K562 (cell line): ENCODE results near the gene HMCES. TPM values are rescaled to one million over a fixed set of nuclear protein-coding genes. Genes with fewer than 3 reads are reported as not detected.

Experiments used
- ATAC-seq: fragments of 200-7000 bp; cut with Tn5 transposase; 3 replicates; pipeline ENCODE4 v1.9.1; 2020; ENCODE audit warnings: moderate library complexity
- BruUV-seq: library from RNA; stranded (reverse); fragments of 400-500 nt; replicated peaks from 2 replicates; lab custom pipeline; 2021; lab: Mats Ljungman, UMichigan
- CTCF ChIA-PET: fragments of 300-600 bp; formaldehyde crosslinking; extraction: SDS; loops from one replicate; lab custom pipeline; 2021; ENCODE audit warnings: low intra/inter-chr PET ratio; lab: Yijun Ruan, JAX
- POLR2A ChIA-PET: fragments of 300-600, 350-650 bp; sonication (Branson Sonifier 250); formaldehyde crosslinking; extraction: SDS; loops from one replicate; lab custom pipeline; 2021; ENCODE audit warnings: antibody characterized with exemption, inconsistent platforms; lab: Yijun Ruan, JAX
- DNase-seq, 4 experiments: peaks; one replicate each; pipeline versions ENCODE4 v3.0.0 to v3.0.0-alpha.2; 2011 to 2018; ENCODE audit warnings: low spot score in 3 of 4, mixed read lengths in 3 of 4; ENCODE audit errors: extremely low read depth in 1 of 4
- FAIRE-seq: peaks from 2 replicates; lab custom pipeline; 2011; peaks lifted over from hg19 to GRCh38; lab: Jason Lieb, UNC
- H2AFZ ChIP-seq: 2 replicates; pipeline ENCODE4 v1.6.0; 2011; ENCODE audit warnings: low read depth, low read length, control low read depth, inconsistent platforms
- H3K27ac ChIP-seq: fragments of 200-600 bp; 3 replicates; pipeline ENCODE4 v1.8.0; 2011; ENCODE audit warnings: low read depth, mild to moderate bottlenecking, control low read depth, inconsistent platforms, low read length, moderate library complexity, mixed read lengths; ENCODE audit errors: extremely low read depth
- H3K27me3 ChIP-seq, 2 experiments: fragments of 300-600 bp in 1 of 2; 2 replicates in 1 of 2; 3 replicates in 1 of 2; pipeline versions ENCODE4 v1.6.0 to v1.8.0; 2011; ENCODE audit warnings: inconsistent platforms in 2 of 2, low read length in 2 of 2, mild to moderate bottlenecking in 1 of 2, mixed read lengths in 1 of 2, moderate library complexity in 1 of 2; ENCODE audit not compliant: control insufficient read depth in 2 of 2, insufficient read depth in 2 of 2
- H3K36me3 ChIP-seq: fragments of 300-600 bp; 3 replicates; pipeline ENCODE4 v1.8.0; 2011; ENCODE audit warnings: mild to moderate bottlenecking, low read length, inconsistent platforms; ENCODE audit not compliant: control insufficient read depth, insufficient read depth
- H3K4me1 ChIP-seq, 2 experiments: fragments of 200-600 bp in 1 of 2; replicated peaks in 1 of 2; 2 replicates in 1 of 2; 3 replicates in 1 of 2; pipeline versions ENCODE4 v1.5.1 to v1.8.0; 2011; ENCODE audit warnings: inconsistent platforms in 2 of 2, low read length in 2 of 2, mild to moderate bottlenecking in 1 of 2, mixed read lengths in 1 of 2, moderate library complexity in 1 of 2; ENCODE audit not compliant: control insufficient read depth in 2 of 2, insufficient read depth in 2 of 2
- H3K4me2 ChIP-seq: 2 replicates; pipeline ENCODE4 v1.6.1; 2011; ENCODE audit warnings: low read length, control low read depth, inconsistent platforms, mixed read lengths; ENCODE audit not compliant: insufficient read depth
- H3K4me3 ChIP-seq: fragments of 200-600 bp; sonication (generic), shearing (Covaris generic); 2 replicates; pipeline ENCODE4 v1.5.1; 2016; ENCODE audit warnings: control low read depth, inconsistent platforms
- H3K79me2 ChIP-seq: fragments of 200-600 bp; 3 replicates; pipeline ENCODE4 v1.8.0; 2011; ENCODE audit warnings: low read length, inconsistent platforms; ENCODE audit not compliant: control insufficient read depth, insufficient read depth
- H3K9ac ChIP-seq, 2 experiments: 2 replicates each; pipeline versions ENCODE4 v1.6.0 to v1.6.1; 2011; ENCODE audit warnings: low read depth in 2 of 2, low read length in 2 of 2, control low read depth in 1 of 2, inconsistent platforms in 1 of 2, mild to moderate bottlenecking in 1 of 2, mixed read lengths in 1 of 2; ENCODE audit not compliant: insufficient read depth in 1 of 2
- H3K9me1 ChIP-seq: one replicate; pipeline ENCODE4 v1.6.0; 2011; ENCODE audit warnings: inconsistent platforms, mild to moderate bottlenecking, low read length, moderate library complexity; ENCODE audit not compliant: control insufficient read depth, insufficient read depth
- H3K9me3 ChIP-seq: replicated peaks from 2 replicates; pipeline ENCODE4 v1.5.1; 2011; ENCODE audit warnings: low read depth, low read length, inconsistent platforms; ENCODE audit not compliant: control insufficient read depth, insufficient read depth
- H4K20me1 ChIP-seq: replicated peaks from 2 replicates; pipeline ENCODE4 v1.6.1; 2011; ENCODE audit warnings: low read length, inconsistent platforms, mixed read lengths; ENCODE audit not compliant: control insufficient read depth, insufficient read depth
- DDX20 ChIP-seq: fragments of 450-650 bp; IDR thresholded peaks from 2 replicates; pipeline ENCODE4 v1.6.1; 2016; ENCODE audit warnings: missing genetic modification characterization, low read depth, mild to moderate bottlenecking, missing compliant biosample characterization, moderate library complexity
- HLTF ChIP-seq: fragments of 450-650 bp; IDR thresholded peaks from 2 replicates; pipeline ENCODE4 v1.6.1; 2016
- NR1H2 ChIP-seq: sonication (generic); formaldehyde crosslinking; IDR thresholded peaks from 2 replicates; pipeline ENCODE4 v1.4.0; 2020; ENCODE audit warnings: mild to moderate bottlenecking, missing genetic modification reagents
- POLR2B ChIP-seq: fragments of 450-650 bp; IDR thresholded peaks from 2 replicates; pipeline ENCODE4 v1.6.1; 2018; ENCODE audit warnings: low read depth; ENCODE audit not compliant: partially characterized antibody
- TCF15 ChIP-seq: fragments of 250-450 bp; sonication (Bioruptor Pico); IDR thresholded peaks from 2 replicates; pipeline ENCODE4 v1.8.0; 2022; ENCODE audit warnings: moderate library complexity, mild to moderate bottlenecking, inconsistent platforms
- U2AF2 ChIP-seq: fragments of 200-400 bp; formaldehyde crosslinking; optimal IDR thresholded peaks from 2 replicates; pipeline ENCODE3; 2017; ENCODE audit warnings: low read depth, mild to moderate bottlenecking, low read length
- XRCC5 ChIP-seq: fragments of 200-400 bp; formaldehyde crosslinking; IDR thresholded peaks from 2 replicates; pipeline ENCODE4 v1.6.1; 2017; ENCODE audit warnings: low read depth, mild to moderate bottlenecking, low read length
- ZFP91 ChIP-seq: sonication (generic); formaldehyde crosslinking; IDR thresholded peaks from 2 replicates; pipeline ENCODE4 v1.8.0; 2022; ENCODE audit warnings: mild to moderate bottlenecking, missing genetic modification reagents
- ZNF184 ChIP-seq: sonication (generic); formaldehyde crosslinking; IDR thresholded peaks from 2 replicates; pipeline ENCODE4 v1.5.0; 2020; ENCODE audit warnings: missing genetic modification reagents
- ZNF583 ChIP-seq: fragments of 250-450 bp; sonication (Bioruptor Pico); IDR thresholded peaks from 2 replicates; pipeline ENCODE4 v1.4.0; 2020
- WGBS: fragments of 100-300 bp; shearing (Covaris generic); methylation state at CpG from one replicate; pipeline ENCODE4 v1.1.6; 2016; ENCODE audit warnings: low coverage, mixed read lengths; ENCODE audit not compliant: insufficient coverage; ENCODE audit errors: missing lambda C conversion rate; 5-methylcytosine and 5-hydroxymethylcytosine counted together
- in situ Hi-C: fragments of 300-500 bp; cut with MboI; formaldehyde crosslinking; loops from 4 replicates; pipeline ENCODE4 v1.15.0; 2018; ENCODE audit warnings: inconsistent platforms, mixed read lengths
- intact Hi-C: fragments of 100-400 bp; cut with micrococcal nuclease; formaldehyde crosslinking; loops from 2 replicates; pipeline ENCODE4 v1.14.2; 2022
- polyA plus RNA-seq, 8 experiments: library from polyadenylated mRNA; depleted of rRNA in 4 of 8; stranded (reverse) in 5 of 8; unstranded in 3 of 8; fragments of >200 nt; fragmentation: Nextera tagmentation in 2 of 8; fragmentation: Illumina TruSeq in 1 of 8; extraction: Ambion mirVana in 2 of 8; extraction: Trizol in 1 of 8; gene quantifications; 2 replicates each; pipeline versions ENCODE4 v1.2.1 to v1.2.3, GENCODE V29; 2011 to 2014; ENCODE audit warnings: inconsistent platforms in 1 of 8, missing spikeins in 1 of 8
- total RNA-seq, 7 experiments: library from RNA; depleted of rRNA in 6 of 7; stranded (reverse); fragments of >200 nt in 6 of 7; fragmentation: Illumina TruSeq in 2 of 7; extraction: Trizol in 2 of 7; gene quantifications; 2 replicates each; pipeline versions ENCODE4 v1.2.1 to v1.2.3, GENCODE V29; 2011 to 2021; ENCODE audit warnings: low replicate concordance in 1 of 7
- TF ChIP-seq, protein P1 (sequence below), 2 experiments: fragments of 450-650 bp; IDR thresholded peaks; 2 replicates each; pipeline ENCODE4 v1.6.1; 2016; ENCODE audit warnings: mild to moderate bottlenecking in 2 of 2, borderline replicate concordance in 1 of 2, low read depth in 1 of 2, moderate library complexity in 1 of 2
- TF ChIP-seq, protein P2 (sequence below): fragments of 200-800 bp; sonication (Bioruptor generic); IDR thresholded peaks from 2 replicates; pipeline ENCODE4 v1.6.1; 2017; ENCODE audit warnings: missing genetic modification characterization, missing compliant biosample characterization

Gene HMCES
- total and polyA plus RNA-seq, 9 of the 15 experiments (the other 6 are each of a cell fraction or from before 2014, with no cell fraction given), result 18.8 to 45.3 (median 24.8) TPM

GRCh38 chr3:129281726-129282125 lies 3.1 kb downstream of the HMCES start:
- no TSS peak for BruUV-seq
- no peak overlapping the region for H3K4me3 ChIP-seq
- intact Hi-C loops, result no loop called here
- no peaks in the 10 kb centered on the region for H3K27me3 ChIP-seq
- peaks cover 10 to 12% of the 10 kb centered on the region in 2 experiments; a peak in 4 of 5 replicates for H3K4me1 ChIP-seq
- in situ Hi-C loops, result no loop called here
- no peaks in the 10 kb centered on the region for H4K20me1 ChIP-seq
- H3K79me2 ChIP-seq, result peaks cover 20% of the 10 kb centered on the region
- FAIRE-seq (no peak), ATAC-seq (no peak), DNase-seq (no peak)
- H3K36me3 ChIP-seq, result peaks cover 18% of the 10 kb centered on the region; the same call in 2 of the 3 replicates
- H2AFZ ChIP-seq, result no peak overlapping the region
- ChIA-PET POLR2A (no interaction called here), CTCF (no interaction called here)
- H3K9me3 ChIP-seq, result no peaks in the 10 kb centered on the region
- no peak overlapping the region for H3K4me2 ChIP-seq
- no peak overlapping the region for H3K9ac ChIP-seq
- 82% methylated on average over 3 of the region's 5 CpGs for WGBS
- H3K9me1 ChIP-seq, result no peaks in the 10 kb centered on the region
- H3K27ac ChIP-seq, result no peak overlapping the region
- TF ChIP-seq ZFP91 (CRISPR knock-in tag) (no peak), ZNF184 (CRISPR knock-in tag) (no peak), ZNF583 (CRISPR knock-in tag) (no peak), DDX20 (no peak), U2AF2 (no peak), POLR2B (no peak), NR1H2 (no peak), TCF15 (CRISPR knock-in tag) (no peak), XRCC5 (no peak), HLTF (no peak)
- TF ChIP-seq, protein P1, sequence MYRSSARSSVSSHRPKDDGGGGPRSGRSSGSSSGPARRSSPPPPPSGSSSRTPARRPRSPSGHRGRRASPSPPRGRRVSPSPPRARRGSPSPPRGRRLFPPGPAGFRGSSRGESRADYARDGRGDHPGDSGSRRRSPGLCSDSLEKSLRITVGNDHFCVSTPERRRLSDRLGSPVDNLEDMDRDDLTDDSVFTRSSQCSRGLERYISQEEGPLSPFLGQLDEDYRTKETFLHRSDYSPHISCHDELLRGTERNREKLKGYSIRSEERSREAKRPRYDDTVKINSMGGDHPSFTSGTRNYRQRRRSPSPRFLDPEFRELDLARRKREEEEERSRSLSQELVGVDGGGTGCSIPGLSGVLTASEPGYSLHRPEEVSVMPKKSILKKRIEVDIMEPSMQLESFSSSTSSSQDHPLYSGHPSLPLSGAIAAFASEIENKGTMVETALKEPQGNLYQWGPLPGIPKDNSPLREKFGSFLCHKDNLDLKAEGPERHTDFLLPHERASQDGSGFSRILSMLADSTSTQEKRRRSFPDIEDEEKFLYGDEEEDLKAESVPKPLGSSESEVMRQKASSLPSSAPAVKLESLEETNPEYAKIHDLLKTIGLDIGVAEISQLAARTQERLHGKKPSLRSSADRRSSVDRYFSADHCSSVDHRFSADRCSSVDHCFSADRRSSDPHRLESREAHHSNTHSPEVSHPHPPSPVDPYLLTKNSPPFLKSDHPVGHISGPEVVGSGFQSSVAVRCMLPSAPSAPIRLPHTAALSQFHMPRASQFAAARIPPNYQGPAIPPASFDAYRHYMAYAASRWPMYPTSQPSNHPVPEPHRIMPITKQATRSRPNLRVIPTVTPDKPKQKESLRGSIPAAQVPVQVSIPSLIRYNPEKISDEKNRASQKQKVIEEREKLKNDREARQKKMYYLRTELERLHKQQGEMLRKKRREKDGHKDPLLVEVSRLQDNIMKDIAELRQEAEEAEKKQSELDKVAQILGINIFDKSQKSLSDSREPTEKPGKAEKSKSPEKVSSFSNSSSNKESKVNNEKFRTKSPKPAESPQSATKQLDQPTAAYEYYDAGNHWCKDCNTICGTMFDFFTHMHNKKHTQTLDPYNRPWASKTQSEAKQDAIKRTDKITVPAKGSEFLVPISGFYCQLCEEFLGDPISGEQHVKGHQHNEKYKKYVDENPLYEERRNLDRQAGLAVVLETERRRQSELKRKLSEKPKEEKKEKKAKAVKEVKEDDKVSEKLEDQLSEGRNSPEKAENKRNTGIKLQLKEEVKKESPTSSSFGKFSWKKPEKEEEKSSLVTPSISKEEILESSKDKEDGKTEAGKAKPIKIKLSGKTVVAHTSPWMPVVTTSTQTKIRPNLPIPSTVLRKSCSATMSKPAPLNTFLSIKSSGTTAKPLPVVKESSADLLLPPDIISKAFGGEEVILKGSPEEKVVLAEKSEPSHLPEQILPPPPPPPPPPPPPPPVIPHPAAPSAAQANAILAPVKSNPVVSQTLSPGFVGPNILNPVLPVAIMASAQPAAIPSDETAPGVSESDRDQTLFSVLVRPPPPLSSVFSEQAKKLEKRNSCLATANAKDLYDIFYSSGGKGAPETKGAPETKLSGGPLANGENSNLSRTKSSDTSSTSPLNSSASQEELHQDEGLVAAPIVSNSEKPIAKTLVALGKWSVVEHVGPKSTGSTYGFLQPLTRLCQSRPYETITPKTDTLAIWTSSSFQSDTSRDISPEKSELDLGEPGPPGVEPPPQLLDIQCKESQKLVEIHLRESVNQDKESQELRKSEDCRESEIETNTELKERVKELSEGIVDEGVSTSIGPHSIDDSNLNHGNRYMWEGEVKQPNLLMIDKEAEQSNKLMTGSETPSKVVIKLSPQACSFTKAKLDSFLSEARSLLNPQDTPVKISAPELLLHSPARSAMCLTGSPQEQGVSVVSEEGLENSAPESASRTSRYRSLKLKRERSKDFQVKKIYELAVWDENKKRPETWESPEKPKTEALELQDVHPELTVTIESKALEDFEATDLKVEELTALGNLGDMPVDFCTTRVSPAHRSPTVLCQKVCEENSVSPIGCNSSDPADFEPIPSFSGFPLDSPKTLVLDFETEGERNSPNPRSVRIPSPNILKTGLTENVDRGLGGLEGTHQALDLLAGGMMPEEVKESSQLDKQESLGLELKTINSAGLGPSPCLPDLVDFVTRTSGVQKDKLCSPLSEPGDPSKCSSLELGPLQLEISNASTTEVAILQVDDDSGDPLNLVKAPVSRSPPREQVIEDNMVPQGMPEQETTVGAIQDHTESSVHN (IDR thresholded peaks at IDR 0.05; ENCODE audit: borderline replicate concordance in 1 of 2, low read depth in 1 of 2), result no peak
- TF ChIP-seq, protein P2, sequence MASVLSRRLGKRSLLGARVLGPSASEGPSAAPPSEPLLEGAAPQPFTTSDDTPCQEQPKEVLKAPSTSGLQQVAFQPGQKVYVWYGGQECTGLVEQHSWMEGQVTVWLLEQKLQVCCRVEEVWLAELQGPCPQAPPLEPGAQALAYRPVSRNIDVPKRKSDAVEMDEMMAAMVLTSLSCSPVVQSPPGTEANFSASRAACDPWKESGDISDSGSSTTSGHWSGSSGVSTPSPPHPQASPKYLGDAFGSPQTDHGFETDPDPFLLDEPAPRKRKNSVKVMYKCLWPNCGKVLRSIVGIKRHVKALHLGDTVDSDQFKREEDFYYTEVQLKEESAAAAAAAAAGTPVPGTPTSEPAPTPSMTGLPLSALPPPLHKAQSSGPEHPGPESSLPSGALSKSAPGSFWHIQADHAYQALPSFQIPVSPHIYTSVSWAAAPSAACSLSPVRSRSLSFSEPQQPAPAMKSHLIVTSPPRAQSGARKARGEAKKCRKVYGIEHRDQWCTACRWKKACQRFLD (CRISPR knock-in tag), result no peak
